ENCODE data around the gene GK.

- no peak for TF ChIP-seq SETDB1 (IDR thresholded peaks at IDR 0.05; ENCODE audit: insufficient read length, low read length)
- TF ChIP-seq KLF16 (tag by site-specific recombination; IDR thresholded peaks at IDR 0.05): no peak
- TF ChIP-seq ZBTB6 (tag by site-specific recombination; IDR thresholded peaks at IDR 0.05): no peak
- TF ChIP-seq CTCF (tag by site-specific recombination; IDR thresholded peaks at IDR 0.05): no peak
- TF ChIP-seq KLF10 (tag by site-specific recombination; IDR thresholded peaks at IDR 0.05): no peak
- TF ChIP-seq ZNF48 (tag by site-specific recombination; IDR thresholded peaks at IDR 0.05): no peak
- no peak for TF ChIP-seq ZBTB44 (tag by site-specific recombination; IDR thresholded peaks at IDR 0.05)
- TF ChIP-seq ZNF530 (tag by site-specific recombination; IDR thresholded peaks at IDR 0.05; ENCODE audit: low read depth): no peak
- no peak for TF ChIP-seq RBAK (tag by site-specific recombination; IDR thresholded peaks at IDR 0.05)
- TF ChIP-seq ZBTB26 (tag by site-specific recombination; optimal IDR thresholded peaks at IDR 0.05): no peak
- no peak for TF ChIP-seq SCRT2 (tag by site-specific recombination; IDR thresholded peaks at IDR 0.05)
Observed at GRCh38 chrX:30642642-30643041, 10.6 kb upstream of the GK start.

Data from HEK293 (cell line).